ENCODE results near the gene KLK15.

The KLK15 gene

GRCh38 chr19:50833117-50833801, at the start of gene KLK15:
KLK15 (minus strand) TSS chr19:50833574; CDS start chr19:50831492, 2,082 bp downstream.
- H3K27ac ChIP-seq (ENCODE audit: low read depth, low read length) = no peak within 1 kb of the TSS
- no peaks in the 10 kb centered on the region for H3K36me3 ChIP-seq (ENCODE audit: insufficient read depth, low read length)
- no peaks in the 10 kb centered on the region for H3K4me1 ChIP-seq (ENCODE audit: control insufficient read depth, insufficient read depth, low read length, unreplicated experiment)
- peaks cover 10% of the 10 kb centered on the region for H3K27me3 ChIP-seq (ENCODE audit: insufficient read depth, low read length)
- no peak within 1 kb of the TSS for H2AFZ ChIP-seq (ENCODE audit: low read length, unreplicated experiment)
- no peak within 1 kb of the TSS for H3K4me3 ChIP-seq (ENCODE audit: low read depth, low read length)
- H3K79me2 ChIP-seq (ENCODE audit: control insufficient read depth, insufficient read depth, low read length, unreplicated experiment) = no peaks in the 10 kb centered on the region

- Histone ChIP-seq H3K4me1 (ENCODE audit: control insufficient read depth, insufficient read depth, low read length, unreplicated experiment) (no peaks in the 10 kb centered on the region), H3K36me3 (ENCODE audit: insufficient read depth, low read length) (no peaks in the 10 kb centered on the region), H3K79me2 (ENCODE audit: control insufficient read depth, insufficient read depth, low read length, unreplicated experiment) (no peaks in the 10 kb centered on the region), H3K27ac (ENCODE audit: low read depth, low read length) (no peak overlapping the region), H3K4me3 (ENCODE audit: low read depth, low read length) (no peak overlapping the region), H2AFZ (ENCODE audit: low read length, unreplicated experiment) (no peak overlapping the region), H3K27me3 (ENCODE audit: insufficient read depth, low read length) (peaks cover 60% of the 10 kb centered on the region)
Observed at GRCh38 chr19:50882188-50882587, 48.8 kb upstream of the KLK15 start.

GRCh38 chr19:50880241-50880640, 46.9 kb upstream of the KLK15 start:
- H2AFZ ChIP-seq (ENCODE audit: low read length, unreplicated experiment) = no peak overlapping the region
- no peak overlapping the region for H3K4me3 ChIP-seq (ENCODE audit: low read depth, low read length)
- H3K27me3 ChIP-seq (ENCODE audit: insufficient read depth, low read length) = peaks cover 70% of the 10 kb centered on the region
- no peak overlapping the region for H3K27ac ChIP-seq (ENCODE audit: low read depth, low read length)
- no peaks in the 10 kb centered on the region for H3K36me3 ChIP-seq (ENCODE audit: insufficient read depth, low read length)
- no peaks in the 10 kb centered on the region for H3K4me1 ChIP-seq (ENCODE audit: control insufficient read depth, insufficient read depth, low read length, unreplicated experiment)
- H3K79me2 ChIP-seq (ENCODE audit: control insufficient read depth, insufficient read depth, low read length, unreplicated experiment) = no peaks in the 10 kb centered on the region

- no peak overlapping the region for H3K4me3 ChIP-seq (ENCODE audit: low read depth, low read length)
- H3K36me3 ChIP-seq (ENCODE audit: insufficient read depth, low read length) = no peaks in the 10 kb centered on the region
- H3K4me1 ChIP-seq (ENCODE audit: control insufficient read depth, insufficient read depth, low read length, unreplicated experiment) = no peaks in the 10 kb centered on the region
- peaks cover 76% of the 10 kb centered on the region for H3K27me3 ChIP-seq (ENCODE audit: insufficient read depth, low read length)
- H3K27ac ChIP-seq (ENCODE audit: low read depth, low read length) = no peak overlapping the region
- no peak overlapping the region for H2AFZ ChIP-seq (ENCODE audit: low read length, unreplicated experiment)
- H3K79me2 ChIP-seq (ENCODE audit: control insufficient read depth, insufficient read depth, low read length, unreplicated experiment) = no peaks in the 10 kb centered on the region
Observed at GRCh38 chr19:50878851-50879250, 45.5 kb upstream of the KLK15 start.

GRCh38 chr19:50877338-50877737, 44.0 kb upstream of the KLK15 start:
- no peak overlapping the region for H2AFZ ChIP-seq (ENCODE audit: low read length, unreplicated experiment)
- peaks cover 77% of the 10 kb centered on the region for H3K27me3 ChIP-seq (ENCODE audit: insufficient read depth, low read length)
- no peaks in the 10 kb centered on the region for H3K4me1 ChIP-seq (ENCODE audit: control insufficient read depth, insufficient read depth, low read length, unreplicated experiment)
- no peaks in the 10 kb centered on the region for H3K36me3 ChIP-seq (ENCODE audit: insufficient read depth, low read length)
- H3K27ac ChIP-seq (ENCODE audit: low read depth, low read length) = no peak overlapping the region
- H3K79me2 ChIP-seq (ENCODE audit: control insufficient read depth, insufficient read depth, low read length, unreplicated experiment) = no peaks in the 10 kb centered on the region
- no peak overlapping the region for H3K4me3 ChIP-seq (ENCODE audit: low read depth, low read length)

GRCh38 chr19:50876456-50876855, 43.1 kb upstream of the KLK15 start:
- Histone ChIP-seq H3K36me3 (ENCODE audit: insufficient read depth, low read length) (no peaks in the 10 kb centered on the region), H3K4me3 (ENCODE audit: low read depth, low read length) (no peak overlapping the region), H2AFZ (ENCODE audit: low read length, unreplicated experiment) (no peak overlapping the region), H3K79me2 (ENCODE audit: control insufficient read depth, insufficient read depth, low read length, unreplicated experiment) (no peaks in the 10 kb centered on the region), H3K4me1 (ENCODE audit: control insufficient read depth, insufficient read depth, low read length, unreplicated experiment) (no peaks in the 10 kb centered on the region), H3K27ac (ENCODE audit: low read depth, low read length) (no peak overlapping the region), H3K27me3 (ENCODE audit: insufficient read depth, low read length) (peaks cover 75% of the 10 kb centered on the region)

GRCh38 chr19:50875795-50876422, 42.5 kb upstream of the KLK15 start:
- H2AFZ ChIP-seq (ENCODE audit: low read length, unreplicated experiment) = no peak overlapping the region
- H3K79me2 ChIP-seq (ENCODE audit: control insufficient read depth, insufficient read depth, low read length, unreplicated experiment) = no peaks in the 10 kb centered on the region
- no peak overlapping the region for H3K4me3 ChIP-seq (ENCODE audit: low read depth, low read length)
- H3K27ac ChIP-seq (ENCODE audit: low read depth, low read length) = no peak overlapping the region
- H3K27me3 ChIP-seq (ENCODE audit: insufficient read depth, low read length) = peaks cover 79% of the 10 kb centered on the region
- H3K36me3 ChIP-seq (ENCODE audit: insufficient read depth, low read length) = no peaks in the 10 kb centered on the region
- no peaks in the 10 kb centered on the region for H3K4me1 ChIP-seq (ENCODE audit: control insufficient read depth, insufficient read depth, low read length, unreplicated experiment)

- H2AFZ ChIP-seq (ENCODE audit: low read length, unreplicated experiment) = no peak overlapping the region
- no peak overlapping the region for H3K27ac ChIP-seq (ENCODE audit: low read depth, low read length)
Observed at GRCh38 chr19:50874211-50874610, 40.8 kb upstream of the KLK15 start.

GRCh38 chr19:50873056-50873455, 39.7 kb upstream of the KLK15 start, which contains the start of gene KLK2:
KLK2 (plus strand) TSS chr19:50873439; CDS start chr19:50873474, 35 bp downstream.
- Histone ChIP-seq H3K4me1 (ENCODE audit: control insufficient read depth, insufficient read depth, low read length, unreplicated experiment) (no peaks in the 10 kb centered on the region), H2AFZ (ENCODE audit: low read length, unreplicated experiment) (no peak within 1 kb of the TSS), H3K27me3 (ENCODE audit: insufficient read depth, low read length) (peaks cover 84% of the 10 kb centered on the region), H3K36me3 (ENCODE audit: insufficient read depth, low read length) (no peaks in the 10 kb centered on the region), H3K27ac (ENCODE audit: low read depth, low read length) (no peak within 1 kb of the TSS), H3K4me3 (ENCODE audit: low read depth, low read length) (no peak within 1 kb of the TSS), H3K79me2 (ENCODE audit: control insufficient read depth, insufficient read depth, low read length, unreplicated experiment) (no peaks in the 10 kb centered on the region)

More at GRCh38 chr19:50874211-50874610, 40.8 kb upstream of the KLK15 start:
- Histone ChIP-seq H3K36me3 (ENCODE audit: insufficient read depth, low read length) (no peaks in the 10 kb centered on the region), H3K4me3 (ENCODE audit: low read depth, low read length) (no peak overlapping the region), H3K27me3 (ENCODE audit: insufficient read depth, low read length) (peaks cover 80% of the 10 kb centered on the region), H3K4me1 (ENCODE audit: control insufficient read depth, insufficient read depth, low read length, unreplicated experiment) (no peaks in the 10 kb centered on the region), H3K79me2 (ENCODE audit: control insufficient read depth, insufficient read depth, low read length, unreplicated experiment) (no peaks in the 10 kb centered on the region)

- H3K79me2 ChIP-seq (ENCODE audit: control insufficient read depth, insufficient read depth, low read length, unreplicated experiment) = no peaks in the 10 kb centered on the region
- H3K4me1 ChIP-seq (ENCODE audit: control insufficient read depth, insufficient read depth, low read length, unreplicated experiment) = no peaks in the 10 kb centered on the region
- no peak overlapping the region for H3K27ac ChIP-seq (ENCODE audit: low read depth, low read length)
- H3K27me3 ChIP-seq (ENCODE audit: insufficient read depth, low read length) = peaks cover 92% of the 10 kb centered on the region
- no peaks in the 10 kb centered on the region for H3K36me3 ChIP-seq (ENCODE audit: insufficient read depth, low read length)
- H3K4me3 ChIP-seq (ENCODE audit: low read depth, low read length) = no peak overlapping the region
- H2AFZ ChIP-seq (ENCODE audit: low read length, unreplicated experiment) = no peak overlapping the region
Observed at GRCh38 chr19:50870417-50871089, 37.2 kb upstream of the KLK15 start.

Data from ACC112 (cell line).